ENCODE data around the gene DGKB. TPM values are rescaled to one million over a fixed set of nuclear protein-coding genes. Genes with fewer than 3 reads are reported as not detected.
A peak's percentile ranks its signal among the peaks of the same experiment; 100 is the strongest.

Gene DGKB
- total and polyA plus RNA-seq, 2 experiments from 2014 or later, result 0.28 to 1.7 TPM

DNA sequence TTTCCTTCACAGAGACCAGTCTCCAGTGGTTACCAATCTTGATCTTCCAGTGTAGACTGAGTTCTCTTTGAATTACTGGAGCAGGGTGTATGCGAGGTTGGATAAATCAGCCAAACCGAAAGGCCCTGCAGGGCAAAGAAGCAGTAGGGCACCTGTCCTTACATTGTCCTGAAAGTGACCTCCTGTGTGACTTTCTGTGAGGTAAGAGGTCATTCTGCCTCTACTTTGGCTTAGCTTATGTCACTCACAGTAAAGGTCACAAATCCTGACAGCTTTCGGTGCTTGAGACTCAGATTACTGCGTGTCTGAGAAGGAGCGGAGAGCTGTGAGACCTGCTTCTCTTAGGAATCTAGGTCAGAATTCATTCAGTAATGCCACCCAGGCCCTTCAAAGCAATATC, 660.4 kb downstream of the DGKB start:
- Histone ChIP-seq H3K4me2 (no peak overlapping the region), H3K27me3 (no peaks in the 10 kb centered on the region), H3K27ac (no peak overlapping the region), H4K20me1 (ENCODE audit: insufficient read depth, poor library complexity, severe bottlenecking) (no peaks in the 10 kb centered on the region), H3K36me3 (replicated peaks; ENCODE audit: insufficient read depth, low read depth) (no peaks in the 10 kb centered on the region), H3K4me3 (no peak overlapping the region), H2AFZ (no peak overlapping the region), H3K79me2 (no peaks in the 10 kb centered on the region), H3K9me2 (replicated peaks; ENCODE audit: insufficient read depth) (no peaks in the 10 kb centered on the region), H3K4me1 (ENCODE audit: insufficient read depth) (no peaks in the 10 kb centered on the region), H3K9me3 (ENCODE audit: low read depth) (no peaks in the 10 kb centered on the region)
- WGBS (ENCODE audit: low lambda C conversion rate, missing lambda C conversion rate), result 86% methylated on average over 5 of the region's 5 CpGs
- TF ChIP-seq, protein P1, sequence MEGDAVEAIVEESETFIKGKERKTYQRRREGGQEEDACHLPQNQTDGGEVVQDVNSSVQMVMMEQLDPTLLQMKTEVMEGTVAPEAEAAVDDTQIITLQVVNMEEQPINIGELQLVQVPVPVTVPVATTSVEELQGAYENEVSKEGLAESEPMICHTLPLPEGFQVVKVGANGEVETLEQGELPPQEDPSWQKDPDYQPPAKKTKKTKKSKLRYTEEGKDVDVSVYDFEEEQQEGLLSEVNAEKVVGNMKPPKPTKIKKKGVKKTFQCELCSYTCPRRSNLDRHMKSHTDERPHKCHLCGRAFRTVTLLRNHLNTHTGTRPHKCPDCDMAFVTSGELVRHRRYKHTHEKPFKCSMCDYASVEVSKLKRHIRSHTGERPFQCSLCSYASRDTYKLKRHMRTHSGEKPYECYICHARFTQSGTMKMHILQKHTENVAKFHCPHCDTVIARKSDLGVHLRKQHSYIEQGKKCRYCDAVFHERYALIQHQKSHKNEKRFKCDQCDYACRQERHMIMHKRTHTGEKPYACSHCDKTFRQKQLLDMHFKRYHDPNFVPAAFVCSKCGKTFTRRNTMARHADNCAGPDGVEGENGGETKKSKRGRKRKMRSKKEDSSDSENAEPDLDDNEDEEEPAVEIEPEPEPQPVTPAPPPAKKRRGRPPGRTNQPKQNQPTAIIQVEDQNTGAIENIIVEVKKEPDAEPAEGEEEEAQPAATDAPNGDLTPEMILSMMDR (IDR thresholded peaks at IDR 0.05; ENCODE audit: poor library complexity), result no peak
- TF ChIP-seq EZH2 (IDR thresholded peaks at IDR 0.05; ENCODE audit: borderline replicate concordance) (no peak), EZH2phosphoT487 (IDR thresholded peaks at IDR 0.05; ENCODE audit: low read depth, severe bottlenecking, unreplicated experiment) (no peak)
- DNase-seq (ENCODE audit: low spot score), result peak; percentile 3

DNA sequence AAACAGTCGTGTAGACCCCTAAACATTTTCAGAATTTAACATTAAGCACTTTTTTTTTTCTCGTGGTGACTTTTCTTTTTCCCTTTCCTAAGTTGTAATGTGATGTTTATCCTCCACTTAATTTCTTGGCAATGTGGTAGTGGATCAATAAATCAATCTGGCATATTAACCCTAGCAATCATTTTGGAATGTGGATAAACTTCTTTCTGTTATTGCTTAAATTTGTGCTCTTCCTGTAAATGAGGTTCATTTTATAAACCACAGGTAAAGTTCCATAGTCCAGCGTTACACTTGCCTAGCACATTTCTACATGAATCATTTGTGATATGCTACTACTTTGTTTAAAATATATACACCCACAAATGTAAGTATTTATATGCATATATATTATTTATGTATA, 665.7 kb downstream of the DGKB start:
- Histone ChIP-seq H3K4me1 (ENCODE audit: insufficient read depth) (peaks cover 17% of the 10 kb centered on the region), H3K9me2 (replicated peaks; ENCODE audit: insufficient read depth) (no peaks in the 10 kb centered on the region), H3K4me2 (no peak overlapping the region), H3K9me3 (ENCODE audit: low read depth) (no peaks in the 10 kb centered on the region), H3K36me3 (replicated peaks; ENCODE audit: insufficient read depth, low read depth) (no peaks in the 10 kb centered on the region), H3K79me2 (no peaks in the 10 kb centered on the region), H4K20me1 (ENCODE audit: insufficient read depth, poor library complexity, severe bottlenecking) (no peaks in the 10 kb centered on the region), H3K27me3 (no peaks in the 10 kb centered on the region), H2AFZ (no peak overlapping the region), H3K4me3 (no peak overlapping the region), H3K27ac (no peak overlapping the region)
- TF ChIP-seq EZH2 (IDR thresholded peaks at IDR 0.05; ENCODE audit: borderline replicate concordance) (no peak), EZH2phosphoT487 (IDR thresholded peaks at IDR 0.05; ENCODE audit: low read depth, severe bottlenecking, unreplicated experiment) (no peak)
- TF ChIP-seq, protein P1 (IDR thresholded peaks at IDR 0.05; ENCODE audit: poor library complexity), result no peak
- no peak for DNase-seq (ENCODE audit: low spot score)
- 69% methylated on average over 3 of the region's 3 CpGs for WGBS (ENCODE audit: low lambda C conversion rate, missing lambda C conversion rate)

DNA sequence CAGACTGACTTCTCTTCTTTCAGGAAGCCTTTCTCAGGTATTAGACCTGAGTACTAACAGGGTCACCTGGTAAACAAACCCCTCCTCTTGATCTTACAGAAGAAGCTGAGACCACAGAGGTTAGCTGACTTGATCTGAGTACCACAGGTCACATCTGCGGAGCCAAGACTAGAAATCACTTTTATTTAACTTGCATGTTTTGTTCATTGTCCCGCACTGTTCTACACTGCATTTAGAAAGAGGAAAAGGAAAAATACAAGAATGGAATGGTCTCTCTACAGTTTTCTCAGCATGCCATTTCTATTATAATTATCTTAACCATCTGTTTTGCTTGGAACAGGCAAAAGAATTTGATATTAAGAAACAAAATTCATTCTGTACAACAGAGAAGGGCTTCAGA, 667.5 kb downstream of the DGKB start:
- Histone ChIP-seq H3K36me3 (replicated peaks; ENCODE audit: insufficient read depth, low read depth) (no peaks in the 10 kb centered on the region), H3K4me1 (ENCODE audit: insufficient read depth) (peaks cover 17% of the 10 kb centered on the region), H3K9me2 (replicated peaks; ENCODE audit: insufficient read depth) (no peaks in the 10 kb centered on the region), H4K20me1 (ENCODE audit: insufficient read depth, poor library complexity, severe bottlenecking) (no peaks in the 10 kb centered on the region), H2AFZ (no peak overlapping the region), H3K79me2 (no peaks in the 10 kb centered on the region), H3K4me3 (no peak overlapping the region), H3K27me3 (no peaks in the 10 kb centered on the region), H3K27ac (peak overlapping the region; percentile 10), H3K4me2 (no peak overlapping the region), H3K9me3 (ENCODE audit: low read depth) (no peaks in the 10 kb centered on the region)
- TF ChIP-seq, protein P1 (IDR thresholded peaks at IDR 0.05; ENCODE audit: poor library complexity), result no peak
- no peak for TF ChIP-seq EZH2 (IDR thresholded peaks at IDR 0.05; ENCODE audit: borderline replicate concordance)
- TF ChIP-seq EZH2phosphoT487 (IDR thresholded peaks at IDR 0.05; ENCODE audit: low read depth, severe bottlenecking, unreplicated experiment), result no peak
- WGBS (ENCODE audit: low lambda C conversion rate, missing lambda C conversion rate), result 81% methylated on average over 2 of the region's 2 CpGs
- DNase-seq (ENCODE audit: low spot score), result no peak
